GM12878 (cell line): ENCODE data around the gene PSMD13. TPM values are rescaled to one million over a fixed set of nuclear protein-coding genes. Genes with fewer than 3 reads are reported as not detected.

ENCODE experiments used
- ATAC-seq: fragments of 200-7000 bp; cut with Tn5 transposase; 3 replicates; pipeline ENCODE4 v1.9.1; 2020; ENCODE audit warnings: mild to moderate bottlenecking, moderate library complexity
- BruUV-seq: library from RNA; stranded (reverse); fragments of 400-500 nt; replicated peaks from 2 replicates; lab custom pipeline; 2021; lab: Mats Ljungman, UMichigan
- CTCF ChIA-PET: fragments of 300-600 bp; sonication (Branson Sonifier 250); formaldehyde crosslinking; extraction: SDS; loops from one replicate; lab custom pipeline; 2021; ENCODE audit warnings: inconsistent platforms; lab: Yijun Ruan, JAX
- POLR2A ChIA-PET: fragments of 350-600 bp; formaldehyde crosslinking; extraction: SDS; loops from one replicate; lab custom pipeline; 2021; ENCODE audit warnings: inconsistent platforms; lab: Charles Lee
- RAD21 ChIA-PET: fragments of 300-600 bp; sonication (Branson Sonifier 250); formaldehyde crosslinking; loops from one replicate; lab custom pipeline; 2023; ENCODE audit warnings: antibody characterized with exemption; ENCODE audit not compliant: unreplicated experiment; lab: Charles Lee
- SMC1A ChIA-PET: fragments of 300-600 bp; sonication (Branson Sonifier 250); formaldehyde crosslinking; loops from one replicate; lab custom pipeline; 2023; ENCODE audit not compliant: unreplicated experiment, uncharacterized antibody; lab: Charles Lee
- DNase-seq: peaks from one replicate; pipeline ENCODE4 v3.0.0-alpha.2; 2011; ENCODE audit warnings: low read depth, low spot score
- FAIRE-seq: peaks from 3 replicates; lab custom pipeline; 2011; peaks lifted over from hg19 to GRCh38; lab: Jason Lieb, UNC
- H2AFZ ChIP-seq: 2 replicates; pipeline ENCODE4 v1.6.0; 2011; ENCODE audit warnings: low read depth, low read length, control low read depth; ENCODE audit not compliant: control insufficient read depth
- H3K27ac ChIP-seq: 2 replicates; pipeline ENCODE4 v1.5.1; 2011; ENCODE audit warnings: control low read depth; ENCODE audit not compliant: control insufficient read depth, insufficient read depth
- H3K27me3 ChIP-seq, 2 experiments: replicated peaks in 1 of 2; 2 replicates each; pipeline versions ENCODE4 v1.6.0 to v1.6.1; 2011; ENCODE audit warnings: low read length in 1 of 2; ENCODE audit not compliant: control insufficient read depth in 2 of 2, insufficient read depth in 2 of 2
- H3K36me3 ChIP-seq, 2 experiments: 2 replicates each; pipeline ENCODE4 v1.5.1; 2011; ENCODE audit warnings: low read length in 1 of 2; ENCODE audit not compliant: control insufficient read depth in 2 of 2, insufficient read depth in 2 of 2
- H3K4me1 ChIP-seq: 2 replicates; pipeline ENCODE4 v1.6.1; 2011; ENCODE audit warnings: mild to moderate bottlenecking, low read length, moderate library complexity, mixed read lengths; ENCODE audit not compliant: control insufficient read depth, insufficient read depth
- H3K4me2 ChIP-seq: 2 replicates; pipeline ENCODE4 v1.6.0; 2011; ENCODE audit warnings: control low read depth; ENCODE audit not compliant: control insufficient read depth, insufficient read depth
- H3K4me3 ChIP-seq: fragments of 200-600 bp; sonication (generic); 2 replicates; pipeline ENCODE4 v1.5.1; 2016
- H3K79me2 ChIP-seq: 2 replicates; pipeline ENCODE4 v1.6.0; 2011; ENCODE audit warnings: low read length; ENCODE audit not compliant: control insufficient read depth, insufficient read depth
- H3K9ac ChIP-seq: 2 replicates; pipeline ENCODE4 v1.8.0; 2011; ENCODE audit warnings: low read length, control low read depth, mixed read lengths; ENCODE audit not compliant: control insufficient read depth, insufficient read depth
- H3K9me3 ChIP-seq: replicated peaks from 3 replicates; pipeline ENCODE4 v1.5.1; 2011; ENCODE audit warnings: mild to moderate bottlenecking, low read length; ENCODE audit not compliant: control insufficient read depth, insufficient read depth
- H4K20me1 ChIP-seq: 2 replicates; pipeline ENCODE4 v1.6.0; 2011; ENCODE audit not compliant: control insufficient read depth, insufficient read depth
- CEBPZ ChIP-seq: fragments of 150-350 bp; IDR thresholded peaks from 2 replicates; pipeline ENCODE4 v1.6.1; 2016; ENCODE audit warnings: low read depth, low read length
- FOS ChIP-seq: IDR thresholded peaks from 3 replicates; pipeline ENCODE4 v1.6.1; 2011; ENCODE audit warnings: borderline replicate concordance; ENCODE audit not compliant: insufficient read length; ENCODE audit errors: extremely low read depth
- KAT2A ChIP-seq: conservative IDR thresholded peaks from 2 replicates; pipeline ENCODE4 v1.6.1; 2011; ENCODE audit warnings: low read depth, low read length; ENCODE audit not compliant: control insufficient read depth
- MLLT1 ChIP-seq: fragments of 450-650 bp; IDR thresholded peaks from 2 replicates; pipeline ENCODE4 v1.6.1; 2016; ENCODE audit warnings: mild to moderate bottlenecking
- MXI1 ChIP-seq: fragments of 150-350 bp; IDR thresholded peaks from 2 replicates; pipeline ENCODE4 v1.6.1; 2011; ENCODE audit warnings: low read depth, mild to moderate bottlenecking, inconsistent platforms, low read length, improper control_type of control experiment
- RB1 ChIP-seq: fragments of 450-650 bp; formaldehyde crosslinking; IDR thresholded peaks from 2 replicates; pipeline ENCODE4 v1.6.1; 2017; ENCODE audit warnings: mild to moderate bottlenecking, borderline replicate concordance
- RELB ChIP-seq: fragments of 450-650 bp; IDR thresholded peaks from 2 replicates; pipeline ENCODE4 v1.6.1; 2017; ENCODE audit warnings: low read depth, mild to moderate bottlenecking, moderate library complexity
- SPI1 ChIP-seq: IDR thresholded peaks from 2 replicates; pipeline ENCODE4 v1.6.1; 2011; ENCODE audit warnings: low read depth, mild to moderate bottlenecking, low read length, moderate library complexity, borderline replicate concordance; ENCODE audit not compliant: insufficient read depth
- STAT3 ChIP-seq: IDR thresholded peaks from 2 replicates; pipeline ENCODE4 v1.6.1; 2011; ENCODE audit warnings: low read depth, low read length, improper control_type of control experiment
- USF1 ChIP-seq: IDR thresholded peaks from 2 replicates; pipeline ENCODE4 v1.6.1; 2011; ENCODE audit warnings: borderline replicate concordance, low read depth, mild to moderate bottlenecking, moderate library complexity, mixed read lengths, low read length; ENCODE audit not compliant: insufficient read depth; ENCODE audit errors: extremely low read length
- ZNF217 ChIP-seq: fragments of 450-650 bp; IDR thresholded peaks from 2 replicates; pipeline ENCODE4 v1.6.1; 2017; ENCODE audit warnings: antibody characterized with exemption, mild to moderate bottlenecking
- WGBS: methylation state at CpG from one replicate; pipeline ENCODE4 v1.1.6; 2016; ENCODE audit warnings: low lambda C conversion rate; ENCODE audit not compliant: insufficient replicate concordance, insufficient coverage; ENCODE audit errors: missing lambda C conversion rate; 5-methylcytosine and 5-hydroxymethylcytosine counted together
- in situ Hi-C: fragments of 300-500 bp; cut with MboI; formaldehyde crosslinking; loops from 9 replicates; pipeline ENCODE4 v1.14.3; 2018; ENCODE audit warnings: mixed read lengths
- intact Hi-C: fragments of 100-400 bp; cut with micrococcal nuclease; formaldehyde crosslinking; loops from one replicate; pipeline ENCODE4 v1.14.2; 2022; ENCODE audit not compliant: unreplicated experiment
- polyA plus RNA-seq, 11 experiments: library from polyadenylated mRNA; depleted of rRNA in 4 of 11; unstranded in 6 of 11; stranded (reverse) in 5 of 11; fragments of >200 nt; fragmentation: Nextera tagmentation in 4 of 11; fragmentation: Illumina TruSeq in 1 of 11; extraction: Ambion mirVana in 4 of 11; extraction: Trizol in 1 of 11; gene quantifications; 1 replicate in 1 of 11; 2 replicates in 10 of 11; pipeline versions ENCODE4 v1.2.1 to v1.2.3, GENCODE V29; 2011 to 2016; ENCODE audit warnings: inconsistent platforms in 2 of 11, missing spikeins in 2 of 11, low read depth in 1 of 11
- total RNA-seq, 4 experiments: library from RNA; depleted of rRNA in 3 of 4; stranded (reverse); fragments of >200 nt in 3 of 4; fragmentation: Illumina TruSeq in 1 of 4; extraction: Trizol in 1 of 4; gene quantifications; 2 replicates each; pipeline versions ENCODE4 v1.2.1 to v1.2.3, GENCODE V29; 2013 to 2021

Gene PSMD13
- total and polyA plus RNA-seq, 10 of the 15 experiments (the other 5 are each of a cell fraction or from before 2014, with no cell fraction given): 141 to 303 (median 177) TPM

GRCh38 chr11:206526-207207 lies 30.1 kb upstream of the PSMD13 start (continued):
- TF ChIP-seq SPI1 (no peak), USF1 (no peak), RB1 (peak; percentile 26; the same call in 1 of the 2 replicates), RELB (0 out of 2 replicates have a peak, but pooled peaks have one; percentile 11)

- in situ Hi-C loops: loop anchor here (5.0 to 10.0 kb wide), 2 partner anchors 157 to 300 kb away; partner anchors contain the start of genes B4GALNT4 and RNH1
- intact Hi-C loops: loop anchor here (1.0 to 10.0 kb wide), 5 partner anchors 29 to 237 kb away; partner anchors contain the start of genes ANO9, IFITM2, PSMD13 and SIRT3
- CTCF ChIA-PET: interaction anchor here (0.7 to 1.8 kb wide), 12 partner anchors 11 to 408 kb away, joined by 3 to 10 read pairs (median 4); partner anchors contain the start of genes IRF7 and PSMD13
- WGBS: under 1% methylated on average over 51 of the region's 63 CpGs
- ATAC-seq (peak; percentile 81), FAIRE-seq (peak; percentile 99), DNase-seq (peak; percentile 94)
- no TSS peak for BruUV-seq
- peak within 1 kb of the TSS; percentile 97 for H3K4me2 ChIP-seq
- H3K27me3 ChIP-seq: no peaks in the 10 kb centered on the region
- H3K4me1 ChIP-seq: peaks cover 27% of the 10 kb centered on the region
- RAD21 ChIA-PET: interaction anchor here (0.8 to 2.5 kb wide), 11 partner anchors 10 to 243 kb away, joined by 3 to 15 read pairs (median 6); partner anchors contain the start of genes IFITM1, IFITM2 and PSMD13
- H3K4me3 ChIP-seq: peak within 1 kb of the TSS; percentile 84
- peaks cover 57% of the 10 kb centered on the region for H3K79me2 ChIP-seq
- H2AFZ ChIP-seq: peak within 1 kb of the TSS; percentile 56
- H3K36me3 ChIP-seq: peaks cover 12 to 37% of the 10 kb centered on the region in 2 experiments
- peaks cover 11% of the 10 kb centered on the region for H4K20me1 ChIP-seq
- peak within 1 kb of the TSS; percentile 97 for H3K27ac ChIP-seq
- POLR2A ChIA-PET: interaction anchor here (0.6 to 2.5 kb wide), 18 partner anchors 10 to 329 kb away, joined by 3 to 27 read pairs (median 5); partner anchors contain the start of genes PSMD13, RNH1 and SIRT3
- H3K9me3 ChIP-seq: no peaks in the 10 kb centered on the region
- SMC1A ChIA-PET: interaction anchor here (0.7 to 2.6 kb wide), 7 partner anchors 9 to 148 kb away, joined by 3 to 12 read pairs (median 3); partner anchors contain the start of gene PSMD13
- peak within 1 kb of the TSS; percentile 98 for H3K9ac ChIP-seq
- TF ChIP-seq STAT3 (no peak), ZNF217 (no peak), FOS (no peak), KAT2A (no peak), MXI1 (peak; percentile 61), CEBPZ (no peak), MLLT1 (peak; percentile 68)
Observed at GRCh38 chr11:207208-207862, 29.4 kb upstream of the PSMD13 start, which contains the start of the genes BET1L and RIC8A. Gene BET1L, minus strand, starts transcription at chr11:207399. Its CDS starts 78 bp downstream, at chr11:207321. Gene RIC8A, plus strand, starts transcription at chr11:207708. Its CDS starts 1,147 bp downstream, at chr11:208855.
